ENCODE results near the gene PROS1. TPM values are rescaled to one million over a fixed set of nuclear protein-coding genes. Genes with fewer than 3 reads are reported as not detected.
"Not testable (repeated sequence)": the region's sequence is repeated elsewhere in the genome, so short reads cannot be mapped to it uniquely, and the experiment has no call there.

PROS1 gene
- total RNA-seq, 1 experiment from 2014 or later: 9.2 TPM

GRCh38 chr3:93843981-93844380 is 129.7 kb downstream of the PROS1 start:
- Histone ChIP-seq H3K27ac (ENCODE audit: low read depth, low read length, poor library complexity, severe bottlenecking) (no peak overlapping the region), H3K4me1 (ENCODE audit: insufficient read depth, low read length, poor library complexity, severe bottlenecking) (no peaks in the 10 kb centered on the region), H3K9me3 (ENCODE audit: low read depth, low read length, poor library complexity, severe bottlenecking) (no peaks in the 10 kb centered on the region), H3K27me3 (replicated peaks; ENCODE audit: insufficient read depth, low read depth, low read length, poor library complexity) (no peaks in the 10 kb centered on the region), H3K36me3 (ENCODE audit: insufficient read depth, low read length, poor library complexity, severe bottlenecking) (no peaks in the 10 kb centered on the region), H3K4me3 (ENCODE audit: low read depth, low read length, poor library complexity, severe bottlenecking) (no peak overlapping the region)
- no peak for TF ChIP-seq CTCF (conservative IDR thresholded peaks at IDR 0.05; ENCODE audit: low read depth, low read length)
- no peak for TF ChIP-seq EZH2 (IDR thresholded peaks at IDR 0.05; ENCODE audit: borderline replicate concordance, low read depth, low read length, poor library complexity, severe bottlenecking)
- intact Hi-C loops (cut with micrococcal nuclease; ENCODE audit: unreplicated experiment): no loop called here
- CTCF ChIA-PET: interaction anchor here (0.6 to 0.7 kb wide), 3 partner anchors 26 to 84 kb away, joined by 3 to 5 read pairs (median 3); no protein-coding TSS in a partner anchor
- no TSS peak for BruUV-seq (replicated peaks)
- POLR2A ChIA-PET (ENCODE audit: low non-redundant PET): no interaction called here
- DNase-seq (ENCODE audit: low spot score): peak; percentile 75

DNA sequence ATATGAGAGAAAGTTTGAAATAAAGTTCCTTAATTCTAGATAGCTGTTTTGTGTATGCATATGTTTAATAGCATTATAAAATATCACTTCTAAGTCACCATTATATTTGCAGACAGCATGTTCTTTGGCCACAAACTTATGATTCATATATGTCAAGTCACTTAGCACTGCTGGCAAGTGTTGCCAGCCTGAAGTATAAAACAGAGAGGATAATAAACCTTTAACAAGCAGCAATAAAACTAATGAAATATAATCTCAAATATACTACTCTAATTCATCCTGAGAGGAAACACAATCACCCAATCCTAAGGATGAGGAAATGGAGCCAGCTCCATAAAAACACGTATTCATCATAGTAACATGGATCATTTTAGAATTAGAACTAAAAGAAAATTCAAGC is 134.5 kb downstream of the PROS1 start:
- BruUV-seq (replicated peaks); H3K9me3 ChIP-seq (ENCODE audit: low read depth, low read length, poor library complexity, severe bottlenecking); H3K4me1 ChIP-seq (ENCODE audit: insufficient read depth, low read length, poor library complexity, severe bottlenecking); DNase-seq (ENCODE audit: low spot score); POLR2A ChIA-PET (ENCODE audit: low non-redundant PET); H3K27me3 ChIP-seq (replicated peaks; ENCODE audit: insufficient read depth, low read depth, low read length, poor library complexity); intact Hi-C loops (cut with micrococcal nuclease; ENCODE audit: unreplicated experiment); H3K4me3 ChIP-seq (ENCODE audit: low read depth, low read length, poor library complexity, severe bottlenecking); H3K27ac ChIP-seq (ENCODE audit: low read depth, low read length, poor library complexity, severe bottlenecking); H3K36me3 ChIP-seq (ENCODE audit: insufficient read depth, low read length, poor library complexity, severe bottlenecking); CTCF ChIA-PET: not testable (repeated sequence)

Other genes with a start within 250 kb of the PROS1 start
- gene ARL13B, start 6.3 kb upstream of the PROS1 start, total RNA-seq (2021): 18.4 TPM in 2 replicates
- gene STX19, start 54.7 kb upstream of the PROS1 start, total RNA-seq (2021): not detected in 2 replicates
- 6.5 and 9.8 TPM in 2 replicates for gene DHFR2, start 89.0 kb upstream of the PROS1 start, total RNA-seq (2021)
- gene NSUN3, start 89.2 kb upstream of the PROS1 start, total RNA-seq (2021): 12.3 and 15.6 TPM in 2 replicates